HG03378 (cell line): ENCODE data around the gene GNAO1.
"Not testable (repeated sequence)": the region's sequence is repeated elsewhere in the genome, so short reads cannot be mapped to it uniquely, and the experiment has no call there.

Experiments used
- ATAC-seq: cut with Tn5 transposase; IDR thresholded peaks from one replicate; pipeline ENCODE4 v1.9.1; 2021; ENCODE audit warnings: mild to moderate bottlenecking, moderate library complexity; ENCODE audit not compliant: unreplicated experiment

GNAO1 gene

GRCh38 chr16:56379044-56379443 lies 187.8 kb downstream of the GNAO1 start:
- not testable (repeated sequence) for ATAC-seq

- ATAC-seq = not testable (repeated sequence)
These were observed 189.6 kb downstream of the GNAO1 start for GRCh38 chr16:56380778-56381485.

- no peak for ATAC-seq
These were observed 191.2 kb downstream of the GNAO1 start for GRCh38 chr16:56382459-56382858.

GRCh38 chr16:56382901-56383355 lies 191.6 kb downstream of the GNAO1 start:
- no peak for ATAC-seq

GRCh38 chr16:56384074-56384721 lies 192.9 kb downstream of the GNAO1 start:
- ATAC-seq = no peak

GRCh38 chr16:56387396-56387795 lies 196.1 kb downstream of the GNAO1 start:
- ATAC-seq = no peak

GRCh38 chr16:56388209-56388608 lies 196.9 kb downstream of the GNAO1 start:
- ATAC-seq = no peak

- ATAC-seq = no peak
These were observed 198.3 kb downstream of the GNAO1 start for GRCh38 chr16:56389554-56389953.

GRCh38 chr16:56396724-56397123 lies 205.4 kb downstream of the GNAO1 start:
- not testable (repeated sequence) for ATAC-seq

- no peak for ATAC-seq
These were observed 207.8 kb downstream of the GNAO1 start for GRCh38 chr16:56399047-56399446.

- ATAC-seq = no peak
These were observed 208.2 kb downstream of the GNAO1 start for GRCh38 chr16:56399486-56399885.

- ATAC-seq = no peak
These were observed 209.2 kb downstream of the GNAO1 start for GRCh38 chr16:56400458-56400857.

GRCh38 chr16:56401482-56401881 lies 210.2 kb downstream of the GNAO1 start:
- ATAC-seq = no peak

GRCh38 chr16:56405977-56406672 lies 214.8 kb downstream of the GNAO1 start:
- ATAC-seq = no peak
